SH-SY5Y (cell line): ENCODE data around the gene QRFP.

Experiments used
- GATA2 ChIP-seq: IDR thresholded peaks from 2 replicates; pipeline ENCODE4 v1.6.1; 2011; ENCODE audit warnings: mild to moderate bottlenecking, low read depth, low read length
- GATA3 ChIP-seq: IDR thresholded peaks from 2 replicates; pipeline ENCODE4 v1.6.1; 2011; ENCODE audit warnings: low read depth, mild to moderate bottlenecking, low read length, moderate library complexity

DNA sequence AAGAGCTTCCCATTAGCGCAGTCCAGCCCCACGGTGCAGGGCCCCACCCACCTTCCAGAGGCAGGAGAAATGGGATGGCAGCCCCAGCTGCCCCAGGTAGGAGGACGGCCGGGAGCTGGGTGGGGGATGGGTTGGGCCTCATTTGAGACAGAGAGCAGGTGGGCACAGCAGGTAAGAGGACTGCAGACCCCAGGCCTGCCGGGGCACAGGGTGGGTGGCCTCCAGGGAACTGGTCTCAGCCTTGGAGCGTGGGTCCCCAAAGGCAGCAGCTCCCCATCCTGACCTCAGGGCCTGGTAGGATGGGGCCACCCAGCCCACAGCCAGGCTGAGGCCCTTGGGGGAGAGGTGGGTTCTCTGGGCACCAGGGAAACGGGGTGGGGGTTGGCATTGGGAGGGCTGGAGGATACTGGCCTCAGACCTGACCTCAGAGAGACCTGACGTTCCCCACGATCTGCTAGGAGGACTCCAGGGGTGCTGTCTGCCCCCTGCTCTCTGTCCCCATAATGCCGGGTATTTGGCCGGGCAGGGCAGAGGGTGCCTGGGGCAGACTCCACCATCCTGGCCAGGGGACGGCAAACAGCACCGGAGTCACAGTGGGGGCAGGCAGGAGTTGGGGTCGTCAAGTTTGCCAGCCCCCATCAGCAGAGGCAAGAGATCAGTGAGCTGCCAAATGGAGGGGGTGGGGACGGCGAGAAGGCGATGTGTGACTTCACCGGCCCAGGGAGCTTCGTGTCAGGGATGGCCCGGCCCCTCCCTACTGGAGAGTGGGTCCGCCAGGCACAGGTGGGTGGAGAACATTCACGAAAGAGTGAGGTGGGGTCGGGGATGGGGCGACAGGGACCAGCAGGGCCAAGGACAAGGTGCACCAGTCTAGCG lies 6.8 kb upstream of the QRFP start:
- TF ChIP-seq GATA2 = no peak
- no peak for TF ChIP-seq GATA3
